GM21390 (cell line): ENCODE measurements around the gene VAMP4.

Source experiments
- ATAC-seq: cut with Tn5 transposase; IDR thresholded peaks from one replicate; pipeline ENCODE4 v1.9.1; 2021; ENCODE audit not compliant: unreplicated experiment

The VAMP4 gene

GRCh38 chr1:171741872-171742576 lies at the start of gene VAMP4:
TSS of gene VAMP4 (minus strand) at chr1:171742065. CDS start at chr1:171738414, 3,651 bp downstream.
- ATAC-seq, result peak; percentile 89

- no peak for ATAC-seq
These were observed 48.5 kb upstream of the VAMP4 start for GRCh38 chr1:171790318-171790717.

GRCh38 chr1:171788696-171789095 lies 46.8 kb upstream of the VAMP4 start:
- no peak for ATAC-seq

- ATAC-seq, result no peak
These were observed 46.0 kb upstream of the VAMP4 start for GRCh38 chr1:171787686-171788480.

GRCh38 chr1:171786534-171786933 lies 44.7 kb upstream of the VAMP4 start:
- no peak for ATAC-seq

GRCh38 chr1:171785766-171786165 lies 43.9 kb upstream of the VAMP4 start:
- no peak for ATAC-seq

GRCh38 chr1:171784784-171785183 lies 42.9 kb upstream of the VAMP4 start:
- ATAC-seq, result peak; percentile 23

- ATAC-seq, result no peak
These were observed 42.1 kb upstream of the VAMP4 start for GRCh38 chr1:171783816-171784530.

GRCh38 chr1:171781176-171781875 lies 39.5 kb upstream of the VAMP4 start, which contains the start of gene METTL13:
TSS of gene METTL13 (plus strand) at chr1:171781660. CDS start at chr1:171781968, 308 bp downstream.
- ATAC-seq, result peak; percentile 97

GRCh38 chr1:171780583-171781175 lies 38.8 kb upstream of the VAMP4 start:
- ATAC-seq, result no peak

- peak; percentile 74 for ATAC-seq
These were observed 30.4 kb upstream of the VAMP4 start for GRCh38 chr1:171772312-171772711.

- ATAC-seq, result no peak
These were observed 27.9 kb upstream of the VAMP4 start for GRCh38 chr1:171769754-171770153.

GRCh38 chr1:171769171-171769570 lies 27.3 kb upstream of the VAMP4 start:
- ATAC-seq, result no peak

- ATAC-seq, result no peak
These were observed 21.9 kb upstream of the VAMP4 start for GRCh38 chr1:171763764-171764163.

GRCh38 chr1:171762143-171762563 lies 20.3 kb upstream of the VAMP4 start:
- no peak for ATAC-seq

- no peak for ATAC-seq
These were observed 16.1 kb upstream of the VAMP4 start for GRCh38 chr1:171758011-171758410.

- ATAC-seq, result no peak
These were observed 15.0 kb upstream of the VAMP4 start for GRCh38 chr1:171756856-171757255.

- ATAC-seq, result no peak
These were observed 13.1 kb upstream of the VAMP4 start for GRCh38 chr1:171754971-171755370.

GRCh38 chr1:171754353-171754705 lies 12.5 kb upstream of the VAMP4 start:
- ATAC-seq, result no peak

GRCh38 chr1:171753685-171754352 lies 12.0 kb upstream of the VAMP4 start:
- no peak for ATAC-seq
